Measurements from ENCODE around the gene SLAMF1. TPM values are rescaled to one million over a fixed set of nuclear protein-coding genes. Genes with fewer than 3 reads are reported as not detected.

Gene SLAMF1
- total RNA-seq, 1 donor from 2014 or later = not detected

DNA sequence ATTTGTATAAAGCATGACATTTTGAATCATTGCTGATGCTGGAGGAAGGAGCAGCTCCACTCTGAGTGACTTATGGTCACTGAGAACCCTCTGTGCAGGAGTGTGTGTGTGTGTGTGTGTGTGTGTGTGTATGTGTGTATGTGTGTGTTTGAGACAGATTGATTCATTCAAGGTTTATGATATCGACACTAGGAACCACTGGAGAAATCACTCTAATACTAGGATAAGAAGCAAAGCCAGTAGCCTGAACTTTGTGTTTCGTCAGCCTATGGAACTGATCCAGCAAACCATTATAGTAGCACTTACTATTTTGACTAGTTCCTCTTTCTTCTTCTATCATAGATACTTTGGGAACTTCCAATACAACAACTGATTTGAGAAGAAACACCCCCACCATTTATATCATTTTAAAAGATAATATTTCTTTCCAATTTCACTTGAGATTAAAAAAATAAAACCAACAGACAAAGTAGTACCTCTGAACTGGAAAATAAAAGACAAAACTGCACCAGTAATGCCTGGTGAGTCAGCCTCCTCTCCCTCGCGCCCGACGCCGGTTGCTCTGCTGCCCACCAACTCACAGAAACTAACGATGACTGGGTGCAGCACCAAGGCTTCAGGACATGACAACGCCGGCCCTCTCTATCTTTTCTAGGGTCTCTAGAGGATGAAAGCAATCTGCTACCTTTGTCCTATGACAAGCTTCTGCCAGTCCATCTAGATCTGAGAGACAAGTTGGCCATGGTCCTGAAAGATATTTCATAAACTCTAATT, 20.9 kb downstream of the SLAMF1 start:
- Mint-ChIP-seq H3K4me3 (ENCODE audit: unreplicated experiment) (no peak overlapping the region), H3K36me3 (ENCODE audit: unreplicated experiment) (no peaks in the 10 kb centered on the region), H3K9me3 (ENCODE audit: unreplicated experiment) (no peaks in the 10 kb centered on the region), H3K27ac (ENCODE audit: unreplicated experiment) (no peak overlapping the region), H3K27me3 (ENCODE audit: unreplicated experiment) (peaks cover 8% of the 10 kb centered on the region), H3K4me1 (ENCODE audit: unreplicated experiment) (no peaks in the 10 kb centered on the region)
- TF ChIP-seq, protein P1, sequence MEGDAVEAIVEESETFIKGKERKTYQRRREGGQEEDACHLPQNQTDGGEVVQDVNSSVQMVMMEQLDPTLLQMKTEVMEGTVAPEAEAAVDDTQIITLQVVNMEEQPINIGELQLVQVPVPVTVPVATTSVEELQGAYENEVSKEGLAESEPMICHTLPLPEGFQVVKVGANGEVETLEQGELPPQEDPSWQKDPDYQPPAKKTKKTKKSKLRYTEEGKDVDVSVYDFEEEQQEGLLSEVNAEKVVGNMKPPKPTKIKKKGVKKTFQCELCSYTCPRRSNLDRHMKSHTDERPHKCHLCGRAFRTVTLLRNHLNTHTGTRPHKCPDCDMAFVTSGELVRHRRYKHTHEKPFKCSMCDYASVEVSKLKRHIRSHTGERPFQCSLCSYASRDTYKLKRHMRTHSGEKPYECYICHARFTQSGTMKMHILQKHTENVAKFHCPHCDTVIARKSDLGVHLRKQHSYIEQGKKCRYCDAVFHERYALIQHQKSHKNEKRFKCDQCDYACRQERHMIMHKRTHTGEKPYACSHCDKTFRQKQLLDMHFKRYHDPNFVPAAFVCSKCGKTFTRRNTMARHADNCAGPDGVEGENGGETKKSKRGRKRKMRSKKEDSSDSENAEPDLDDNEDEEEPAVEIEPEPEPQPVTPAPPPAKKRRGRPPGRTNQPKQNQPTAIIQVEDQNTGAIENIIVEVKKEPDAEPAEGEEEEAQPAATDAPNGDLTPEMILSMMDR (IDR thresholded peaks at IDR 0.05) = no peak
- no peak for DNase-seq (ENCODE audit: extremely low spot score, unreplicated experiment)

DNA sequence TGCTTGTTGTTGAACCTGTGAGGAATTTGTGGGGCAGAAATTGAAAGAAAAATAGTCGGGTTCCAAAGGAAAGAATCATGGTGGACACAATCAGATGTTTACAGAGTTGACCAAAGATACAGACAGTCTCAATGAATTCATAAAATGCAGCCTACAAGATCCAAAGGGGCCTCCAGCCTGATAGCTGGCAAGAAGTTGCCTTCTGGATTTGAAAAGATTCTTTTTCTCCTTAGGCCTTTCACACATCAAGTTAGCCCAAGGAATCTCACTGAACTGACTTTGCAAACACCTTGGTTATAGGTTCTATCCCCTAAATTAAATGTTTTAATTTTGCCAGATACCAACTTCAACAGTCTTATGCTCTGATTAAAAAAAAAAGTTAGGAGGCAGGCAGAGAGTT, 21.5 kb downstream of the SLAMF1 start:
- TF ChIP-seq, protein P1 (IDR thresholded peaks at IDR 0.05) = no peak
- H3K27me3 Mint-ChIP-seq (ENCODE audit: unreplicated experiment) = peaks cover 9% of the 10 kb centered on the region
- no peak for DNase-seq (ENCODE audit: extremely low spot score, unreplicated experiment)
- H3K4me1 Mint-ChIP-seq (ENCODE audit: unreplicated experiment) = no peaks in the 10 kb centered on the region
- H3K36me3 Mint-ChIP-seq (ENCODE audit: unreplicated experiment) = no peaks in the 10 kb centered on the region
- no peak overlapping the region for H3K27ac Mint-ChIP-seq (ENCODE audit: unreplicated experiment)
- no peak overlapping the region for H3K4me3 Mint-ChIP-seq (ENCODE audit: unreplicated experiment)
- H3K9me3 Mint-ChIP-seq (ENCODE audit: unreplicated experiment) = no peaks in the 10 kb centered on the region

- Mint-ChIP-seq H3K36me3 (ENCODE audit: unreplicated experiment) (no peaks in the 10 kb centered on the region), H3K27me3 (ENCODE audit: unreplicated experiment) (peaks cover 11% of the 10 kb centered on the region), H3K9me3 (ENCODE audit: unreplicated experiment) (no peaks in the 10 kb centered on the region), H3K27ac (ENCODE audit: unreplicated experiment) (no peak overlapping the region), H3K4me1 (ENCODE audit: unreplicated experiment) (no peaks in the 10 kb centered on the region), H3K4me3 (ENCODE audit: unreplicated experiment) (no peak overlapping the region)
- TF ChIP-seq, protein P1 (IDR thresholded peaks at IDR 0.05) = no peak
- DNase-seq (ENCODE audit: extremely low spot score, unreplicated experiment) = no peak
Observed at GRCh38 chr1:160624464-160624863, 22.4 kb downstream of the SLAMF1 start.

- H3K27me3 Mint-ChIP-seq (ENCODE audit: unreplicated experiment) = peaks cover 11% of the 10 kb centered on the region
- no peaks in the 10 kb centered on the region for H3K9me3 Mint-ChIP-seq (ENCODE audit: unreplicated experiment)
- H3K36me3 Mint-ChIP-seq (ENCODE audit: unreplicated experiment) = no peaks in the 10 kb centered on the region
- no peak for DNase-seq (ENCODE audit: extremely low spot score, unreplicated experiment)
- no peaks in the 10 kb centered on the region for H3K4me1 Mint-ChIP-seq (ENCODE audit: unreplicated experiment)
- H3K4me3 Mint-ChIP-seq (ENCODE audit: unreplicated experiment) = no peak overlapping the region
- no peak overlapping the region for H3K27ac Mint-ChIP-seq (ENCODE audit: unreplicated experiment)
- TF ChIP-seq, protein P1 (IDR thresholded peaks at IDR 0.05) = no peak
Observed at GRCh38 chr1:160623862-160624261, 23.0 kb downstream of the SLAMF1 start.

GRCh38 chr1:160623227-160623633, 23.6 kb downstream of the SLAMF1 start:
- H3K27me3 Mint-ChIP-seq (ENCODE audit: unreplicated experiment) = peaks cover 11% of the 10 kb centered on the region

More at GRCh38 chr1:160623227-160623633, 23.6 kb downstream of the SLAMF1 start:
- no peaks in the 10 kb centered on the region for H3K36me3 Mint-ChIP-seq (ENCODE audit: unreplicated experiment)
- H3K4me1 Mint-ChIP-seq (ENCODE audit: unreplicated experiment) = no peaks in the 10 kb centered on the region
- TF ChIP-seq, protein P1 (IDR thresholded peaks at IDR 0.05) = no peak
- no peak for DNase-seq (ENCODE audit: extremely low spot score, unreplicated experiment)
- no peak overlapping the region for H3K27ac Mint-ChIP-seq (ENCODE audit: unreplicated experiment)
- H3K4me3 Mint-ChIP-seq (ENCODE audit: unreplicated experiment) = no peak overlapping the region
- H3K9me3 Mint-ChIP-seq (ENCODE audit: unreplicated experiment) = no peaks in the 10 kb centered on the region
